Inflammatory macrophage treated with lipopolysaccharide for 4 hours (primary cell): ENCODE data around the gene SLC25A47.

Experiments
- DNase-seq: peaks from one replicate; pipeline ENCODE4 v3.0.0-alpha.2; 2020

Gene SLC25A47

DNA sequence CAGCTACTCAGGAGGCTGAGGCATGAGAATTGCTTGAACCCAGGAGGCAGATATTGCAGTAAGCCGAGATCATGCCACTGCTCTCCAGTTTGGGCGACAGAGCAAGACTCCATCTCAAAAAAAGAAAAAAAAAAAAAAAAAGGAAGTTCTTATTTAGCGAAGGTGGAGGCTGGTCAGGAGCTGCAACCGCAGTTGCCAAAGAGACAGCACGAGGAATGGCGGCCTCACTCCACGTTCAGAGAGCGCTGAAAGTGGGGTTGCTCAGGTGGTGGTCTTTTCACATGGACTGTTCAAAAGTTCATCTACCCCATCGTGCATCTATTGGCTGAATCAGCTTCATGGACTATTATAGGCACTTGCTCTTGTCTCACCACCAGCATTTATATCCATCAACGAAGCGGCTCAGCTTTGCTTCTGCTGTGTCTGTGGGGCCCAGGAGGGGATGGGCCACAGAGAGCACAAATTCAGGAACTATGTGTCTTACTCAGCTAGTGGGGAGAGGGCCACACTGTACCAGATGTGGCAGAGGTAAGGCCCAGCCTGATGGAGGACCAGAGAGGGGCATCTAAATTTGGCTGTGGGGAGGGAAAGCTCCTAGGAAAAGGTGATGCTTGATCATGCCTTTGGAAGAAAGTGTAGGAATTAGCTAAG is 27.3 kb downstream of the SLC25A47 start:
- peak; percentile 55 for DNase-seq

DNA sequence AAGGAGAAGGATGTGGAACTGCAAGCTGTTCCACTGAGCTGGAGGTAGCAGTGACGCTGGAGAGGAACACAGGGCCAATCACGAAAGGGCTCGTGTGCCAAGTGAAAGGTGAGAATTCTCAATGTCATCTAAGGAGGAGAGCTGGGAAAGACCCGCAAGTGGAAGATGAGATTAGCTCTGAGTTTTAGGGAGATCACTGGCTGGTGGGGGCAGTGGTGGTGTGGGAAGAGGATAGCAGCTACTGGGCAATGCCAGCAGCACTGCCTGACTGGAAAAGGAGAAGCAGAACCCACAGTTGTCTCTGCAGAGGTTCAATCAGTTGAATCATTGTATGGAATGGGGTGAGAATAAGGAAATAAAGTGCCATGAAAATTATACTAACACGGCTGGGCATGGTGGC is 27.8 kb downstream of the SLC25A47 start:
- no peak for DNase-seq

- no peak for DNase-seq
Measured at GRCh38 chr14:100358396-100358795, 35.3 kb downstream of the SLC25A47 start.

DNA sequence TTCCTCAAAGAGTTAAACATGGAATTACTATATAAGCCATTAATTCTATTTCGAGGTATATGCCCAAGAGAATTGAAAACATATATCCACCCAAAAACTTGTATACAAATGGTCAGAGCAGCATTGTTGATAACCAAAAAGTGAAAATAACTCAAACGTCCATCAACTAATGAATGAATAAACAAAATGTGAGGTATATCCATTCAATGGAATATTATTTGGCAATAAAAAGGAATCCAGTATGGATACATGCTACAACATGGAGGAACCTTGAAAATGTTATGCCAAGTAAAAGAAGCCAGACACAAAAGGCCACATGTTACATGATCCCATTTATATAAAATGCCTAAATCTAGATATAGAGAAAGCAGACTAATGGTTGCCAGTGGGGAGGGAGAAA is 36.0 kb downstream of the SLC25A47 start:
- no peak for DNase-seq

- no peak for DNase-seq
Measured at GRCh38 chr14:100359881-100360280, 36.7 kb downstream of the SLC25A47 start.

GRCh38 chr14:100361626-100362025 is 38.5 kb downstream of the SLC25A47 start:
- no peak for DNase-seq

DNA sequence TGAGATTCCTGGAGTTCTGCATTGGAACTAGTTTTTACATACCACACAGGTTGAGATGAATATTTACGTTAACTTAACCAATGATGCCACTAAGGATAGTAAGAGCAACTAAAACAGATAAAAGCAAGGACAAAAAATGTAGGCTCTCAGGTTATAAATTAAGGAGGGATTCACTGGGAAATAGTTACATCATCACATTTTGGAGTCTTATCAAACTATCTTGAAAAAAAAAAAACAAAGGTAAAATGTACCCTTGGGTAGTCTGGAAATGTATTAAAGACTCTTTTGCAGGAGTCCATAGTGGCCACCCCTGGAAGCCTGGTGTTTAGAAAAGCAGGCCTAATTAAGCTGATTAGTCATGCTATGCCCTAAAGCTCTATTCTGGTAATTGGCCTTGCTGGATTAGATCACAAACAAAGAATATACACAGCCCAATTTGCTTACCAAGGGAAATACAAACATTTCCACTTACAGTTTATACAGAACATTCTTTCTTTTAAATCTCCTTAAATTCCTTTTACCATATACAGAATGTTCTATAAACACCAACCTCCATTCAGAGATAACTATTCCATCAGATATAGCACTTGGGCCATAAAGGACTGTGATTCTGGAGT is 39.3 kb downstream of the SLC25A47 start:
- DNase-seq: no peak

GRCh38 chr14:100363053-100363452 is 39.9 kb downstream of the SLC25A47 start:
- no peak for DNase-seq

GRCh38 chr14:100364403-100364802 is 41.3 kb downstream of the SLC25A47 start:
- no peak for DNase-seq

GRCh38 chr14:100365741-100366140 is 42.6 kb downstream of the SLC25A47 start:
- no peak for DNase-seq

DNA sequence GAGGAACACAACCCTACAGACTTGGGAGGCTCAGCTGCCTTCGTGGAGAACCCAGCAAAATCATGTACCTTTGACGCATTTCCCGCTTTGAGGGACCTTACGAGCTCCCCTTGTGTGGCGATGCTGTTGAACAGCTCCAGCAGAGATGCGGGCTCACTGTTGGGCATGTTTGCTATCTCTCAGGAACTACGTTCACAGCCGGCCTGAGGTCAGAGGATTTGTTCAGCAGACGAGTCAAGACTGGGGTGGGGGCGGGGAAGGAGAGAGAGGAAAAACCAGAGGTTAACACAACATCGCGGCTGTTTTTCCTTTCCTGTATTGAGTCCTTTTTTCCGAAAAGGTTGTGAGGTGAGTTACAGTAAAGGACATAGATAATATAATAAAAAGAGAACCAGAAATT is 45.9 kb downstream of the SLC25A47 start:
- DNase-seq: no peak

GRCh38 chr14:100370003-100370402 is 46.9 kb downstream of the SLC25A47 start:
- no peak for DNase-seq

GRCh38 chr14:100371773-100372172 is 48.6 kb downstream of the SLC25A47 start:
- no peak for DNase-seq

- no peak for DNase-seq
Measured at GRCh38 chr14:100372357-100373048, 49.4 kb downstream of the SLC25A47 start.

- no peak for DNase-seq
Measured at GRCh38 chr14:100374270-100374669, 51.1 kb downstream of the SLC25A47 start.

DNA sequence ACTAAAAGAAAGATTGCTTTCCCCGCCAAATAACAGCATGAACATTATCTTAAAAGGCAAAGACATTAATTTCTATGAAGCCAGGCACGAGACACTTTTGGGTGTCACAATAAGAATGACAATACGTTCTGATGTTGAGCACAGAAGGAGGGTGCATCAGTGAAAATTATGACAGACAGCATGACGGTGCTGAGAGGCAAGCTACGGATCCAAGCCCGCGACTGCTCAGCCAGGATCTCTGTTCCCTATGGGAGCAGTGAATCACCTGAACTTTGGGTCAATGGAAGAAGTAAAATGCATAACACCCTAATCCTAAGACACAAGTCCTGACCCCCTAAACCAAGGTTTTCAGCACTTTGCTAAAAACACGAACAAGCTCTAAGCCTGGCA is 51.7 kb downstream of the SLC25A47 start:
- DNase-seq: peak; percentile 68

- DNase-seq: peak; percentile 99
Measured at GRCh38 chr14:100375266-100375962, 52.3 kb downstream of the SLC25A47 start.

- peak; percentile 98 for DNase-seq
Measured at GRCh38 chr14:100375963-100376735, 53.0 kb downstream of the SLC25A47 start, which contains the start of gene WDR25. Gene WDR25, plus strand, starts transcription at chr14:100376485.

- DNase-seq: no peak
Measured at GRCh38 chr14:100376751-100377171, 53.6 kb downstream of the SLC25A47 start.
